ENCODE results near the gene CNTNAP1.

Gene CNTNAP1

DNA sequence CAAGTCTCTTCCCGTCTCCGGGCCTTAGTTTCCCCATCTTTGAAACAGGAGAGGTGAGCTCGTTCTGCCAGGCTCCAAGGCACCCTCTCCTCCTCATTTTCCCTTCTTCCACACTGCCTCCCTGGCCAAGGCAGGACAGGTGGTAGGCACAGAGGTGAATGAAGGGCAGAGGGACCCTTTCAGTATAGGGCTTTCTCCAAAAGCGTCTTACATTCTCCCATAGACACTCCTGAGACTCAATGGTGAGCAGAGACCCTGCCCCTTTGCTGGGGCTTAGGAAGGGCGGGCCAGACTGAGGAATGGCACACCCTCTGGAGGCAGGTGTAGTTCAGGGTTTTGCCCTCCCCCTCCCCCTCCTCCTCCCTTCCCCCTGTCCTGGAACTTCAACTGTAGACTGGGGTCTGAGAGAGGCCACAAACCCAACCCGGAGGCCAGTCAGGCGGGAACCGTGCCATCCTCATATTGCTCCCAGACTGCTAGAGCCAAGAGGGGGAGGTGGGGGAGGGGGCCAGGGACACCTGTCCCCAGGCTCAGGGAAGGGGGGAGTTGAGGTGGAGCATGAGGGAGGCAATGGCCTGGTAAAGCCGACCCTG lies 7.5 kb upstream of the CNTNAP1 start:
- Mint-ChIP-seq H3K36me3 (ENCODE audit: insufficient read depth) (peaks cover 11% of the 10 kb centered on the region), H3K27ac (ENCODE audit: low read depth) (no peak overlapping the region), H3K4me3 (peak overlapping the region; percentile 57), H3K27me3 (peaks cover 39% of the 10 kb centered on the region), H3K9me3 (no peaks in the 10 kb centered on the region), H3K4me1 (peaks cover 50% of the 10 kb centered on the region)
- no peak for DNase-seq (ENCODE audit: low spot score in 2 of 2)
- ATAC-seq (replicated peaks; ENCODE audit: extremely low read depth, poor library complexity, severe bottlenecking) = no peak

DNA sequence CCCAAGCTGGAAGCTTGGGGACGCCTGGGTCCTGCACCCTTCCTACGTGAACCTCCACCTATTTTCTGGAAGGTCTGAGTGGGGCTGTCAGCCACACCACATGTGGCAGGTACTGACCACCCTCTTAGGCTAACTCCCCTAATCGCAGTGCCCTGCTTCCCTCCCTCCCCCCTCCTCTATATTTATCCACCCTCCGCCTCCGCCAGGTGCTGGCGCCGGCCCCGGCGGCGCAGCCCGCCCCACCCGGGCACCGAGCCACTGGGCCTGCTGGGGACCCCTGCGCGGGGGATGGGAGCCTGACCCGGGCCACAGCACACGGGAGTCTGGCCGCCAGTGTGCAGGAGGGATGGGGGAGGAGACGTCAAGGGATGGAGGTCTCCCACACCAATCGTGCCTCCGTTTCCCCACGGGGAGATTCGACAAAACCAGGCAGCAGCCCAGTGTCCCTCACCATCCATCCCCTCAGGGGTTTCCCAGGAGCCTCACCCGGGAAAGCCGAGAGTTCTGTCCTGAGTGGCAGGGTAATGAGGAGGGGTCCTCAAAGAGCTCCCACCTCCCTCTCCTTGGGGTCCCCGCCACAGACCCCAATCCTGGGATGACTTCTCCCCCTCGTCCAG lies 6.9 kb upstream of the CNTNAP1 start:
- H3K36me3 Mint-ChIP-seq (ENCODE audit: insufficient read depth) = peaks cover 11% of the 10 kb centered on the region
- no peak for DNase-seq (ENCODE audit: low spot score in 2 of 2)

GRCh38 chr17:42675965-42676423 lies 6.3 kb upstream of the CNTNAP1 start:
- DNase-seq (ENCODE audit: low spot score in 2 of 2) (no peak), ATAC-seq (replicated peaks; ENCODE audit: extremely low read depth, poor library complexity, severe bottlenecking) (no peak)
- peaks cover 44% of the 10 kb centered on the region for H3K27me3 Mint-ChIP-seq
- H3K4me1 Mint-ChIP-seq = peaks cover 48% of the 10 kb centered on the region
- H3K27ac Mint-ChIP-seq (ENCODE audit: low read depth) = no peak overlapping the region
- no peaks in the 10 kb centered on the region for H3K9me3 Mint-ChIP-seq
- H3K4me3 Mint-ChIP-seq = peak overlapping the region; percentile 85
- peaks cover 12% of the 10 kb centered on the region for H3K36me3 Mint-ChIP-seq (ENCODE audit: insufficient read depth)

More for the DNA sequence above, 6.9 kb upstream of the CNTNAP1 start:
- Mint-ChIP-seq H3K9me3 (no peaks in the 10 kb centered on the region), H3K27me3 (peaks cover 39% of the 10 kb centered on the region), H3K27ac (ENCODE audit: low read depth) (no peak overlapping the region), H3K4me1 (peaks cover 49% of the 10 kb centered on the region), H3K4me3 (no peak overlapping the region)
- no peak for ATAC-seq (replicated peaks; ENCODE audit: extremely low read depth, poor library complexity, severe bottlenecking)

DNA sequence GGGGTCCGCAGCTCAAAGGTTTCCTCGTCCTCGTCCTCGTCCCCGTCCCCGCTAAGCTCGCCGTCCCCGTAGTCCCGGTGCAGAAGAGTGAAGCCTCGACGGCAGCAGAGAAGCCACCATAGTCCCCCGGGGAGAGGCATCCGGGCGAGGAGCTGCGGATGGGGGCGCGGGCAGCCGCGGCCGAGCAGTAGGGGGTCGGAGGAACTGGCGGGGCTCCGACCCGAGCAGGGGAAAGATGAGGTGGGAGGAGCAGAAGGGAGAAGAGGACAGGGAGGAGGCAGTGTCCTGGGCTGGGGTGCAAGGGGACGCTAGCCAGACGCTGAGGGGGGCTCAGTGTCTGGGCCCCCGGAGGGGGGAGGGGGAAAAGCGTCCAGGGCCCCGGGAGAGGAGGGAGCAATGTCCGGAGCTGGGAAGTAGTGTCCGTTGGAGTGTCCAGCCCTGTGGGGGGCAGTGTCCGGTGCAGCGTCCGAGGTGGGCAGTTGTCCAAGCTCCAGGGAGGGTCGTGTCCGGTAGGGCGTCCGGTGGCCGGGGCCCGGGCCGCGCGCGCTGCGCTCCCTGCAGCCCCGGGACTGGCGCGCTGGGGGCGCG lies 5.8 kb upstream of the CNTNAP1 start, which contains the start of gene PLEKHH3:
Gene PLEKHH3, minus strand, starts transcription at position 571 of the 588 bp plus-strand sequence. Its CDS starts 431 bp downstream, at position 140.
- no peak for DNase-seq (ENCODE audit: low spot score in 2 of 2)
- H3K9me3 Mint-ChIP-seq = no peaks in the 10 kb centered on the region
- peak within 1 kb of the TSS; percentile 85 for H3K4me3 Mint-ChIP-seq
- ATAC-seq (replicated peaks; ENCODE audit: extremely low read depth, poor library complexity, severe bottlenecking) = no peak
- H3K36me3 Mint-ChIP-seq (ENCODE audit: insufficient read depth) = peaks cover 11% of the 10 kb centered on the region
- peak within 1 kb of the TSS; percentile 80 for H3K27ac Mint-ChIP-seq (ENCODE audit: low read depth)
- peaks cover 44% of the 10 kb centered on the region for H3K27me3 Mint-ChIP-seq
- peaks cover 49% of the 10 kb centered on the region for H3K4me1 Mint-ChIP-seq

DNA sequence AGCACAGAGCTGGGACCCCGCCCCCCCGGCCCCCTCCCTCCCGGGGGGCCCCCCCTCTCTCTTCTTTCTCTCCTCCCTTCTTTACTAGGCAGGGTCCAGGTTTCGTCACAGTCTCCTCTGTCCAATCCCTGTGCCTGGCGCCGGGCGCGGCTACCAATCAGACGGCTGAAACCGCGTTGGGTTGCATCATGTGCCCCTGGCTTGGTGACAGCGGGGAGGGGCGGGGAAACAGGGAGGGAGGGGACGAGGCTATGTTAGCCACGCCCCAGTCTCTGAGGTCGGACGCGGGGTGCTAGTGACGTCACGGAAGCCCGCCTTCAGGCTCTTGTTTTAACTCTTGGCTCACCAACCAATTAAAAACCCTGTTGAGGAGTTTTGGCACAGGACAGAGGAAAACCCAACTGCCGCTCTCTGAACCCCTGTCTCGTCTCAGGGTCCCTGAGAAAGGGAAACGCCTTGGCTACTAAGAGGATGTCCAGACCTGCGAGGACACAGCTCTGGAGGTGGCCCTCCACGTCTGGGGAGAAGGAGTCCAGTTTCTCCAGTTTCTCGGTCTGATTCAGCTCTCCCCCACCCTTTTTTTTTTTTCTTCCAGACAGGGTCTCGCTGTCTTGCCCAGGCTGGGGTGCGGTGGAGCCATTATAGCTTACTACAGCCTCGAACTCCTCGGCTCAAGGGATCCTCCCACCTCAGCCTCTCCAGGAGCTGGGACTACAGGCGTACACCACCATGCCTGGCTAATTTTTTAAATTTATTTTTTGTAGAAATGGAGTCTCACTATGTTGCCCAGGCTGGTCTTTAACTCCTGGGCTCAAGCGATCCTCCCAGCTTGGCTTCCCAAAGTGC lies 5.1 kb upstream of the CNTNAP1 start:
- Mint-ChIP-seq H3K27me3 (peaks cover 45% of the 10 kb centered on the region), H3K27ac (ENCODE audit: low read depth) (peak overlapping the region; percentile 80), H3K36me3 (ENCODE audit: insufficient read depth) (peaks cover 11% of the 10 kb centered on the region), H3K4me3 (peak overlapping the region; percentile 85), H3K9me3 (no peaks in the 10 kb centered on the region), H3K4me1 (peaks cover 53% of the 10 kb centered on the region)
- DNase-seq (ENCODE audit: low spot score in 2 of 2) (peak; percentile 81 to 92), ATAC-seq (replicated peaks; ENCODE audit: extremely low read depth, poor library complexity, severe bottlenecking) (peak; percentile 81)

DNA sequence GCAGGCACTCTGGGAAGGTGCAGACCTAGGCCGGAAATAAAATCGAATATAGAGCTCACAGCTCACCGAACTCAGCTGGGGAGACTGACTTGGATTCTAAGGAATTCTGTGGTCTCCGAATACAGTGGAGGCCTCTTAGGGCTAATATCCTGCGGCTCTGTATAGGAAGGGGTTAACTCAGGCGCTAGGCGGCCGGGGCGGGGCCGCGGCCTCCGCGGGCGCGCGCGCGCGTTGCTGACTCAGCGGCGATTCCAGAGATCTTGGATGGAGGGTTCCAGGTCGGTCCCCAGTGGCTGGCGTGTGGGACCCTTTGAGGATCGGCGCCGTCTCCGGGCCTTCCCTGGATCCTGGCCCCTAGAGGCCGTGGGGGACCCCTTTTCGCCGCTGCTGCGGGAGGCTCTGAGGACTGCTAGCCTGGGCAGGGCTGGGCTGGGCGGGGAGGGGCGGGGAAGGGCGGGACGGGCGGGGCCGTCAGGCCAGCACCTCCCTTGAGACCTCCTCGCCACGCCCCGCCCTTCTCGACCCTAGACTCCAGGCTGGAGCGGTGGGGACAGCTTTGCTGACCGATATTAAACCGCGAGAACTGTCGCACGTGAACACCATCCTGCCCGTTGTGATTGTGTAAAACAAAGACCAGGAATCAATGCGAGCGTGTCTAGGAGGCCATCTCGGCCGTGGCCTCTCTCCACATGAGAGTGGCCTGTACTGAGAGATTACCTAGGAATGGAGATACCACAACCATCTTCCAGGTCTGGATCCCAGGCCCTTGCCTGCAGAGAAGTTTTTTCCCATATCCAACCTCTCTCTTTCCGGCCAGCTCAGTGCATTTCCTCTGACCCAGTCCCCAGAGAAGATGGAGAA lies 4.2 kb upstream of the CNTNAP1 start:
- DNase-seq (ENCODE audit: low spot score in 2 of 2) (peak; percentile 50), ATAC-seq (replicated peaks; ENCODE audit: extremely low read depth, poor library complexity, severe bottlenecking) (peak; percentile 11)
- Mint-ChIP-seq H3K27me3 (peaks cover 54% of the 10 kb centered on the region), H3K36me3 (ENCODE audit: insufficient read depth) (peaks cover 11% of the 10 kb centered on the region), H3K4me1 (peaks cover 62% of the 10 kb centered on the region), H3K4me3 (peak overlapping the region; percentile 85), H3K27ac (ENCODE audit: low read depth) (no peak overlapping the region), H3K9me3 (no peaks in the 10 kb centered on the region)

DNA sequence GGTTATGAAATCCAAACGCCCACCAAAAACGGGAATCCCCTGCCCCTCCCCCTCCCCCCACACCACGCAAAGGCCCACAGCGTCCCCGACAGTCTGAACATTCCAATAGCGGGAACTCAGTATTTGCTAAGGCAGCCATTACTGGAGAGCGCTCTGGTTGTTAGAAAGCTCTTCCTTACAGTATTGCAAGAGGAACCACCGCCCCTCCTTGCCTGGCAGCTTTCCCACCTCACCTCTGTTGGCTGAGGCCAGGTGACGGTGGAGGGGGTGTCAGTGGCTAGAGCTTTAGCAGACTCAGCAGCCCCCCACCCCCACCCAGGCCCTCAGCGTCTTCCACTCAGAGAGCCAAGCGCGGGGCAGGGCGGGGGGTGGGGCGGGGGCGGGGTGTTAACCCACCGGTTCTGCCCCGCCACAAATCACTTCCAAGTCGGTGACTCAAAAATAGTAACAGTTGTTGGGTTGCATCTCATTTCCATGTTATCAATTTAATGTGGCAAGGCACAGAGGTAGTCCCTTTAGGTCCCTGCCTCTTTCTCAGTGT lies 3.3 kb upstream of the CNTNAP1 start:
- Mint-ChIP-seq H3K4me1 (peaks cover 68% of the 10 kb centered on the region), H3K9me3 (no peaks in the 10 kb centered on the region), H3K27me3 (peaks cover 59% of the 10 kb centered on the region), H3K4me3 (peak overlapping the region; percentile 85), H3K36me3 (ENCODE audit: insufficient read depth) (peaks cover 11% of the 10 kb centered on the region), H3K27ac (ENCODE audit: low read depth) (no peak overlapping the region)
- peak; percentile 4 for ATAC-seq (replicated peaks; ENCODE audit: extremely low read depth, poor library complexity, severe bottlenecking)
- no peak for DNase-seq (ENCODE audit: low spot score in 2 of 2)

DNA sequence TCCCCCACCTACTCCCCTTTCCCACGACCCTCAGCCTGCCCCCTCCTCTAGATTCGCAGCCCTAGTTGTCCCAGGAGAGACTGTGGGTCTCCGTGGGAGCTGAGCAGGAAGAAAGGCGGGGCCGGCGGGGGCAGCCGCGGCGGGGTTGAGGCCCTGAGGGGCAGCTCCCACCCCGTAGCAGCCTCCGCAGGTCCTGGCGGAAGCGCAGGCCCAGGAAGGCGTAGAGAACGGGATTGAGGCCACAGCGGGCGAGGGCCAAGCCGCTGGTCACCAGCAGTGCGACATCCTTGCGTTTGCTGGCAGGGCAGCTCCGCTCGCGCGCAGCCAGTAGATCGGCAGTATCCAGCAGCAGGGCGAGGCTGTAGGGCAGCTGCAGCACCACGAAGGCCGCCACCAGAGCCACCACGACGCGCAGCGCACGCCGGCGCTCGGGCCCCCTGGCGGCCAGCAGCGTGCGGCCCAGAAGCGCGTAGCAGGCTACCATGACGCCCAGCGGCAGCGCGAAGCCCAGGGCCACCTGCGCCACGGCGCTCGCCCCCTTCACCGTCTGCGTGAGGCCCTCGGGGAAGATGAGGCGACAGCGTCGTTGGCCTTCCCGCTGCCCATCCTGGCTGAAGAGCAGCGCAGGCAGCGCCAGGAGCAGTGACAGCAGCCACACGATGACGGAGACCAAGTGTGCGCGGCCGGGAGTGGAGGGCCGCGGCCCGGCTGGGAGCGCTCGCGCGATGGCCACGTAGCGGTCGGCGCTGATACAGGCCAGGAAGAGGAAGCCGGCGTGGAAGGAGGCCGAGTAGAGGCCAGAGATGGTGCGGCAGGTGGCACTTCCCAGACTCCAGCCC lies 2.6 kb upstream of the CNTNAP1 start:
- Mint-ChIP-seq H3K9me3 (no peaks in the 10 kb centered on the region), H3K27ac (ENCODE audit: low read depth) (no peak overlapping the region), H3K36me3 (ENCODE audit: insufficient read depth) (peaks cover 12% of the 10 kb centered on the region), H3K4me3 (peak overlapping the region; percentile 85), H3K27me3 (peaks cover 52% of the 10 kb centered on the region), H3K4me1 (peaks cover 61% of the 10 kb centered on the region)
- ATAC-seq (replicated peaks; ENCODE audit: extremely low read depth, poor library complexity, severe bottlenecking) = peak; percentile 61
- peak; percentile 53 to 66 for DNase-seq (ENCODE audit: low spot score in 2 of 2)

DNA sequence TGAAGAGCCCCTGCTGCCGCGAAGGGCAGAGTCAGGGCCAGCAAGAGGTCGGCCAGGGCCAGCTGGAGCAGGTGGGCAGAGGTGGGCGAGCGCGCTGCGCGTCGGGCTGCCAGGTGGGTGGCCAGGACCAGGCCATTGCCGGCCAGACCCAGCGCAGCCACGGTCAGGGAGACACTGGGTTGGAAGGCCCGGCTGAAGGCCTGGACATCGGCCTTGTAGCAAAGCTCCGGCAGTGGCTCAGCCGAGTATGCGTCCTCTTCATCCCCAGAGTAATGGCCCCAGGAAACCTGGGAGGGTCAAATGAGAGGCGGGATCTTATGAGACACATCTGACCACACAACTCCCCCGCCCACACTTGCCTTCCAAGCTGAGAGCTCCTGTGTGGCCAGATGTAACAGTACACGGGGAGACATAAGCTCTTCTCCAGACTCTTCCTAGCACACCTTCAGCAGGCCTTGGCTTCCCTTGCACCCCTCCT lies 2.0 kb upstream of the CNTNAP1 start:
- H3K4me1 Mint-ChIP-seq = peaks cover 57% of the 10 kb centered on the region
- H3K36me3 Mint-ChIP-seq (ENCODE audit: insufficient read depth) = peaks cover 12% of the 10 kb centered on the region
- peak overlapping the region; percentile 46 for H3K27ac Mint-ChIP-seq (ENCODE audit: low read depth)
- H3K9me3 Mint-ChIP-seq = no peaks in the 10 kb centered on the region
- DNase-seq (ENCODE audit: low spot score in 2 of 2) (no peak), ATAC-seq (replicated peaks; ENCODE audit: extremely low read depth, poor library complexity, severe bottlenecking) (no peak)
- peak overlapping the region; percentile 85 for H3K4me3 Mint-ChIP-seq
- H3K27me3 Mint-ChIP-seq = peaks cover 48% of the 10 kb centered on the region

DNA sequence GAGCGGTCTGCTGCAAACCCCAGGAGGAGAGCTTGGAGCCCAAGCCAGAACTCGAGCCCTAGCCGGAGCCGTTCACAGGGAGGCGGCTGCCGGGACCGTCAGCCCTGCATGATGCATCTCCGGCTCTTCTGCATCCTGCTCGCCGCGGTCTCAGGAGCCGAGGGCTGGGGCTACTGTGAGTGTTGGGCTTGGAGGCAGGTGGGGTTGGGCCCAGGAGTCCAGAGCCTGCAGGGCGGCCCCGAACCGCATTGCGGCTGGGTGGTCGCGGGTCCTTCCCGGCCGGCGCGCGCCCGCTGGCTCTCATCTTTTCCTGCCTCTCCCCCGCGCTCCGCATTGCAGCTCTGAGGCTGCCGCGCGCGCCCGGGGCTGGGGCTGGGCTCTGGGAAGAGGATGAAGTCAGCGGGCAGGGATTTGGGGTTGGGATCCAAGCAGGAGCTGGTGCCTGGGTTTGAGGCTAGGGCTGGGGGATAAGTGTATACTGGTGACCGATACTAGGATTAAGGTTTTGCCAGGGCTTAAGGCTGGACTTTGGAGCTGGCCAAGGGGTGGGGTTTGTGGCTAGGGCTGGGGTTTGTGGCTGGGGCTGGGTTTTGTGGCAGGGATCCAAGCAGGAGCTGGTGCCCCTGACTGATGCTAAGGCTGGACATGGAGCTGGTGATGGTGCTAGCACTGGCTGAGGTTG lies 532 bp downstream of the CNTNAP1 start:
- Mint-ChIP-seq H3K27ac (ENCODE audit: low read depth) (no peak overlapping the region), H3K4me1 (peaks cover 47% of the 10 kb centered on the region), H3K27me3 (peaks cover 34% of the 10 kb centered on the region), H3K9me3 (no peaks in the 10 kb centered on the region), H3K36me3 (ENCODE audit: insufficient read depth) (peaks cover 11% of the 10 kb centered on the region), H3K4me3 (peak overlapping the region; percentile 59)
- ATAC-seq (replicated peaks; ENCODE audit: extremely low read depth, poor library complexity, severe bottlenecking) (no peak), DNase-seq (ENCODE audit: low spot score in 2 of 2) (no peak)

Data from central memory CD8-positive, alpha-beta T cell (primary cell).